ENCODE results near the gene LRP1-AS.

GRCh38 chr12:57176139-57176477, 28.7 kb upstream of the LRP1-AS start:
- no peak for TF ChIP-seq CTCF (IDR thresholded peaks at IDR 0.05)
- TF ChIP-seq POLR2A (IDR thresholded peaks at IDR 0.05): no peak
